SU-DHL-6 (cell line): ENCODE results near the gene SIL1.

Source experiments
- H2AFZ ChIP-seq: fragments of 200-600 bp; sonication (generic); 2 replicates; pipeline ENCODE4 v1.6.1; 2014; ENCODE audit warnings: low read depth, mild to moderate bottlenecking, moderate library complexity, mixed read lengths, antibody characterized with exemption, low read length; ENCODE audit not compliant: severe bottlenecking
- H3F3A ChIP-seq: fragments of 200-600 bp; shearing (Covaris generic); 2 replicates; pipeline ENCODE4 v1.6.0; 2016; ENCODE audit warnings: antibody characterized with exemption, mild to moderate bottlenecking; ENCODE audit not compliant: insufficient read depth
- H3K27ac ChIP-seq: fragments of 200-600 bp; sonication (generic); 2 replicates; pipeline ENCODE4 v1.5.1; 2016; ENCODE audit warnings: low read depth, mild to moderate bottlenecking, low read length, moderate library complexity, mixed read lengths
- H3K27me3 ChIP-seq: fragments of 200-600 bp; sonication (generic), shearing (Covaris generic); 2 replicates; pipeline ENCODE4 v1.6.0; 2014; ENCODE audit warnings: mild to moderate bottlenecking, low read length
- H3K36me3 ChIP-seq: fragments of 200-600 bp; sonication (generic); 2 replicates; pipeline ENCODE4 v1.6.1; 2014; ENCODE audit warnings: mild to moderate bottlenecking, low read length, mixed read lengths
- H3K4me2 ChIP-seq: fragments of 300-600, 200-600 bp; shearing (Covaris generic), sonication (generic); 2 replicates; pipeline ENCODE4 v1.6.0; 2014; ENCODE audit warnings: low read length, low read depth, mild to moderate bottlenecking; ENCODE audit not compliant: poor library complexity, severe bottlenecking
- H3K4me3 ChIP-seq: fragments of 200-600 bp; sonication (generic); 2 replicates; pipeline ENCODE4 v1.5.1; 2014; ENCODE audit warnings: antibody characterized with exemption, low read length, mild to moderate bottlenecking, mixed read lengths; ENCODE audit not compliant: insufficient read depth, poor library complexity, severe bottlenecking
- H3K79me2 ChIP-seq: fragments of 200-600 bp; sonication (generic); 2 replicates; pipeline ENCODE4 v1.6.1; 2014; ENCODE audit warnings: mild to moderate bottlenecking, low read length, moderate library complexity; ENCODE audit not compliant: insufficient read depth
- H3K9ac ChIP-seq: fragments of 200-600 bp; sonication (generic); 2 replicates; pipeline ENCODE4 v1.7.0; 2014; ENCODE audit warnings: mild to moderate bottlenecking, low read length
- H3K9me2 ChIP-seq: fragments of 200-600 bp; sonication (generic); replicated peaks from 2 replicates; pipeline ENCODE4 v1.6.1; 2014; ENCODE audit warnings: low read length; ENCODE audit not compliant: insufficient read depth
- H3K9me3 ChIP-seq: fragments of 200-600 bp; sonication (generic); 2 replicates; pipeline ENCODE4 v1.6.1; 2014; ENCODE audit warnings: low read length, mixed read lengths; ENCODE audit not compliant: insufficient read depth
- H4K20me1 ChIP-seq: fragments of 200-600 bp; sonication (generic); 2 replicates; pipeline ENCODE4 v1.6.1; 2014; ENCODE audit warnings: low read depth, mild to moderate bottlenecking, antibody characterized with exemption, low read length, moderate library complexity, mixed read lengths
- EZH2phosphoT487 ChIP-seq: fragments of 200-600 bp; sonication (generic), shearing (Covaris generic); conservative IDR thresholded peaks from 2 replicates; pipeline ENCODE4 v1.6.1; 2018; ENCODE audit warnings: mild to moderate bottlenecking, antibody characterized with exemption, low read length, moderate library complexity, mixed read lengths
- TF ChIP-seq, protein P1 (sequence below): fragments of 200-600 bp; sonication (generic); IDR thresholded peaks from one replicate; pipeline ENCODE4 v1.5.1; 2017; ENCODE audit warnings: antibody characterized with exemption, mild to moderate bottlenecking, low read length, moderate library complexity; ENCODE audit not compliant: insufficient read depth, poor library complexity, severe bottlenecking

The SIL1 gene

DNA sequence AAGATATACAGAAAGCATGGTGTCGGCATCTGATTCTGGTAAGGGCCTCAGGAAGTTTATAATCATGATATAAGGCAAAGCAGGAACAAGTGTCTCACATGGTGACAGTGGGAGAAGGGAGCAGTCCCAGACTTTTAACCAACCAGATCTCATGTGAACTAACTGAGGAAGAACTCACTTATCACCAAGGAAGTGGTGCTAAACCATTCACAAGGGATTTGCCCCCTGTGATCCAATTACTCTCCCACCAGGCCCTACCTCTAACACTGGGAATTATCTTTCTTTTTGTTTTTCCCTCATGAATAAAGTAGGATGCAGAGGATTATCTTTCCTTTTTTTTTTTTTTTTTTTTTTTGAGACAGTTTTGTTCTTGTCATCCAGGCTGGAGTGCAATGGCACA is 199.6 kb downstream of the SIL1 start:
- H3K27ac ChIP-seq, result no peak overlapping the region
- no peaks in the 10 kb centered on the region for H3F3A ChIP-seq
- H4K20me1 ChIP-seq, result no peaks in the 10 kb centered on the region
- no peak overlapping the region for H3K9ac ChIP-seq
- H3K27me3 ChIP-seq, result no peaks in the 10 kb centered on the region
- H3K9me3 ChIP-seq, result no peaks in the 10 kb centered on the region
- no peaks in the 10 kb centered on the region for H3K9me2 ChIP-seq
- H2AFZ ChIP-seq, result no peak overlapping the region
- no peaks in the 10 kb centered on the region for H3K79me2 ChIP-seq
- no peak overlapping the region for H3K4me3 ChIP-seq
- no peaks in the 10 kb centered on the region for H3K36me3 ChIP-seq
- H3K4me2 ChIP-seq, result no peak overlapping the region
- TF ChIP-seq, protein P1, sequence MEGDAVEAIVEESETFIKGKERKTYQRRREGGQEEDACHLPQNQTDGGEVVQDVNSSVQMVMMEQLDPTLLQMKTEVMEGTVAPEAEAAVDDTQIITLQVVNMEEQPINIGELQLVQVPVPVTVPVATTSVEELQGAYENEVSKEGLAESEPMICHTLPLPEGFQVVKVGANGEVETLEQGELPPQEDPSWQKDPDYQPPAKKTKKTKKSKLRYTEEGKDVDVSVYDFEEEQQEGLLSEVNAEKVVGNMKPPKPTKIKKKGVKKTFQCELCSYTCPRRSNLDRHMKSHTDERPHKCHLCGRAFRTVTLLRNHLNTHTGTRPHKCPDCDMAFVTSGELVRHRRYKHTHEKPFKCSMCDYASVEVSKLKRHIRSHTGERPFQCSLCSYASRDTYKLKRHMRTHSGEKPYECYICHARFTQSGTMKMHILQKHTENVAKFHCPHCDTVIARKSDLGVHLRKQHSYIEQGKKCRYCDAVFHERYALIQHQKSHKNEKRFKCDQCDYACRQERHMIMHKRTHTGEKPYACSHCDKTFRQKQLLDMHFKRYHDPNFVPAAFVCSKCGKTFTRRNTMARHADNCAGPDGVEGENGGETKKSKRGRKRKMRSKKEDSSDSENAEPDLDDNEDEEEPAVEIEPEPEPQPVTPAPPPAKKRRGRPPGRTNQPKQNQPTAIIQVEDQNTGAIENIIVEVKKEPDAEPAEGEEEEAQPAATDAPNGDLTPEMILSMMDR, result no peak

DNA sequence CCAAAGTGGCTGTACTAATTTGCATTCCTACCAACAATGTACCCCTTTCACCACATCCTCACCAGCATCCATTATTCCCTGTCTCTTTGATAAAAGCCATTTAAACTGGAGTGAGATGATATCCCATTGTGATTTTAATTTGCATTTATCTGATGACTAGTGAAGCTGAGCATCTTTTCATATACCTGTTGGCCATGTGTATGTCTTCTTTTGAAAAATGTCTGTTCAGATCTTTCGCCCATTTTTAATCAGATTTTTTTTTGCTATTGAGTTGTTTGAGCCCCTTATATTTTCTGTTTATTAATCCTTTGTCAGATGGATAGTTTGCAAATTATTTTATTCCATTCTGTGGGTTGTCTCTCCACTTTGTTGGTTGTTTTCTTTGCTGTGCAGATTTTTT is 202.0 kb downstream of the SIL1 start:
- Histone ChIP-seq H3K9me2 (no peaks in the 10 kb centered on the region), H3F3A (no peaks in the 10 kb centered on the region), H3K27ac (no peak overlapping the region), H3K27me3 (no peaks in the 10 kb centered on the region), H3K9ac (no peak overlapping the region), H3K9me3 (no peaks in the 10 kb centered on the region), H2AFZ (no peak overlapping the region), H3K4me2 (no peak overlapping the region), H4K20me1 (no peaks in the 10 kb centered on the region), H3K36me3 (no peaks in the 10 kb centered on the region), H3K4me3 (no peak overlapping the region), H3K79me2 (no peaks in the 10 kb centered on the region)
- TF ChIP-seq, protein P1, result no peak
- TF ChIP-seq EZH2phosphoT487, result no peak

DNA sequence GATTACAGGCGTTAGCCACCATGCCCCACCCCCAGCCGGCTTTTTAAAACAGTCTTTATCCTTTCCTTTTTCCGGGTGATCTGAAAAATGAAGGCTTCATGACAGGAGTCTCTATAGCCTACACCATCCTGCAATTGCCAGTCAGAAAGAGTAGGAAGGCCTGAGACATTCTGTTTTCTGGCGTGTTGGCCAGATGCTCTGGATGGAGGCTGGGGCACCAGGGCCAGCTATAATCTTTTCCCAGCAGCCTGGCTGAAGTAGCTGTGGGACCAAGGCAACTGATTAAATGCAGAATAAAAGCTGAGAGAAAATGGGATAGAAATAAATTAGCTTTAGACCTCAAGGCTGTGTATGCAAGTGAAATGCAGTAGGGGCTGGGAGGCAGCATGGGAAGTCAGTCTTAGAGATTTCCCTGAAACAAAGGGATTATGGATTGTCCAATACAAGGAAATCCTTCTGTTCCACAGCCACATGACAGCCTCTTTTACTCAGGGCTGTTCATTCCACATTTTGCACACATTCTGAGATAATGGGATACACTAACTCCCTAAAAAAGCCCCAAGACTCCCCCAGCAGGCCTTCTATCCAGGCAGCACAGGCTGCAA is 207.1 kb downstream of the SIL1 start:
- no peak overlapping the region for H3K4me3 ChIP-seq
- H3K27ac ChIP-seq, result no peak overlapping the region
- TF ChIP-seq, protein P1, result no peak
- no peak for TF ChIP-seq EZH2phosphoT487
- no peaks in the 10 kb centered on the region for H4K20me1 ChIP-seq
- no peaks in the 10 kb centered on the region for H3K9me3 ChIP-seq
- H3K9ac ChIP-seq, result no peak overlapping the region
- no peaks in the 10 kb centered on the region for H3F3A ChIP-seq
- no peak overlapping the region for H2AFZ ChIP-seq
- no peaks in the 10 kb centered on the region for H3K27me3 ChIP-seq
- H3K4me2 ChIP-seq, result no peak overlapping the region
- H3K79me2 ChIP-seq, result no peaks in the 10 kb centered on the region
- H3K9me2 ChIP-seq, result no peaks in the 10 kb centered on the region
- H3K36me3 ChIP-seq, result no peaks in the 10 kb centered on the region

DNA sequence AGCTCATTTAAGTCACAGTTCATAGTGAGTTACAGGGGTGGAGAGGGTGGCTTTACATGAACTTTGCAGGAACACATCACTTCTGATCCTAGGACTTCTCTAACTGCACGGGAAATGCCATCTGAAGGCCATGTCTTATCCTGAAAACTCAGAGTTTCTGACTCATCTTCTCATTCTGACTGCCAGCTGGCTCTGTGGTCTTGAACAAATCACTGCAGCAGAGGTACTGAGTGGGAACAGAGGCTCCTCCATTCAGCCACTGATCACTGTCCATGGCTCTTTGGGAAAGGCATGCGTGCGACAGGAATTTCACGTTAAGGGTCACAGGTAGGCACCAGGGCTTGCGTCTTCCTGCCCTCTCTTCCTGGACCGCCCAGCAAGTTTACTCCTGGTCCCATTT is 208.4 kb downstream of the SIL1 start:
- H3K79me2 ChIP-seq, result no peaks in the 10 kb centered on the region
- H3K9me2 ChIP-seq, result no peaks in the 10 kb centered on the region
- H3F3A ChIP-seq, result no peaks in the 10 kb centered on the region
- H3K36me3 ChIP-seq, result no peaks in the 10 kb centered on the region
- no peak for TF ChIP-seq EZH2phosphoT487
- TF ChIP-seq, protein P1, result no peak
- H2AFZ ChIP-seq, result no peak overlapping the region
- no peak overlapping the region for H3K27ac ChIP-seq
- H3K4me2 ChIP-seq, result no peak overlapping the region
- H3K9ac ChIP-seq, result no peak overlapping the region
- H3K4me3 ChIP-seq, result no peak overlapping the region
- no peaks in the 10 kb centered on the region for H3K27me3 ChIP-seq
- H3K9me3 ChIP-seq, result no peaks in the 10 kb centered on the region
- H4K20me1 ChIP-seq, result no peaks in the 10 kb centered on the region
